Measurements from ENCODE around the gene CTNNA1.
"Not testable (repeated sequence)": the region's sequence is repeated elsewhere in the genome, so short reads cannot be mapped to it uniquely, and the experiment has no call there.

CTNNA1 gene

GRCh38 chr5:138752951-138753793 lies at the start of gene CTNNA1:
Gene CTNNA1 (plus strand): TSS chr5:138753425. CDS start chr5:138781925, 28,500 bp downstream.
- Mint-ChIP-seq H3K9me3 (no peaks in the 10 kb centered on the region), H3K27me3 (peaks cover 41% of the 10 kb centered on the region), H3K4me3 (peak within 1 kb of the TSS; percentile 92), H3K4me1 (peaks cover 47% of the 10 kb centered on the region), H3K27ac (peak within 1 kb of the TSS; percentile 87), H3K36me3 (ENCODE audit: low read depth) (peaks cover 27% of the 10 kb centered on the region)
- peak; percentile 12 for ATAC-seq
- DNase-seq, result peak; percentile 69

- peaks cover 66% of the 10 kb centered on the region for H3K27me3 Mint-ChIP-seq
- not testable (repeated sequence) for H3K9me3 Mint-ChIP-seq; H3K27ac Mint-ChIP-seq; ATAC-seq; DNase-seq; H3K4me1 Mint-ChIP-seq; H3K4me3 Mint-ChIP-seq; H3K36me3 Mint-ChIP-seq (ENCODE audit: low read depth)
Measured at GRCh38 chr5:138703777-138704176, 49.4 kb upstream of the CTNNA1 start.

DNA sequence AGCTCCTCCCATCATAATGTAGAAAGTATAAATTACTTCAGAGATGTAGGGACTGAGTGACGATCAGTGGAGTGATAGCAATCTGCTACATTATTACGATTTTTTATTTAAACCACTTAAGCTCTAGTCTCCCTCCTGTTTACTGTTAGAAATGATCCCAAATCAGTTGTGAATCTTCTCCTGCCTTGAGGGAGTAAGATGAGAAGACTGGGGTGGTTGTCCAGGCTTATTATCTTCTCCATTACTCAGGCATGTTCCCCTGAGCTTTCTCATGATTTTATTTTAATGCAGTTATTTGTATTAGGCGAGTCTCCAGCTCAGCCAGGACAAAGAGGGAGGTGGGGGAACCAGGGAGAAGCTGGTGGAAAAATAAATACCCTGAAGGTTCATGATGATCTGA lies 48.2 kb upstream of the CTNNA1 start:
- Mint-ChIP-seq H3K36me3 (ENCODE audit: low read depth) (no peaks in the 10 kb centered on the region), H3K4me3 (no peak overlapping the region), H3K27me3 (peaks cover 67% of the 10 kb centered on the region), H3K4me1 (no peaks in the 10 kb centered on the region), H3K27ac (no peak overlapping the region), H3K9me3 (no peaks in the 10 kb centered on the region)
- ATAC-seq, result no peak
- DNase-seq, result no peak

GRCh38 chr5:138705567-138705966 lies 47.7 kb upstream of the CTNNA1 start:
- Mint-ChIP-seq H3K27me3 (peaks cover 62% of the 10 kb centered on the region), H3K27ac (no peak overlapping the region), H3K36me3 (ENCODE audit: low read depth) (no peaks in the 10 kb centered on the region), H3K9me3 (no peaks in the 10 kb centered on the region), H3K4me3 (no peak overlapping the region), H3K4me1 (no peaks in the 10 kb centered on the region)
- ATAC-seq (no peak), DNase-seq (no peak)

DNA sequence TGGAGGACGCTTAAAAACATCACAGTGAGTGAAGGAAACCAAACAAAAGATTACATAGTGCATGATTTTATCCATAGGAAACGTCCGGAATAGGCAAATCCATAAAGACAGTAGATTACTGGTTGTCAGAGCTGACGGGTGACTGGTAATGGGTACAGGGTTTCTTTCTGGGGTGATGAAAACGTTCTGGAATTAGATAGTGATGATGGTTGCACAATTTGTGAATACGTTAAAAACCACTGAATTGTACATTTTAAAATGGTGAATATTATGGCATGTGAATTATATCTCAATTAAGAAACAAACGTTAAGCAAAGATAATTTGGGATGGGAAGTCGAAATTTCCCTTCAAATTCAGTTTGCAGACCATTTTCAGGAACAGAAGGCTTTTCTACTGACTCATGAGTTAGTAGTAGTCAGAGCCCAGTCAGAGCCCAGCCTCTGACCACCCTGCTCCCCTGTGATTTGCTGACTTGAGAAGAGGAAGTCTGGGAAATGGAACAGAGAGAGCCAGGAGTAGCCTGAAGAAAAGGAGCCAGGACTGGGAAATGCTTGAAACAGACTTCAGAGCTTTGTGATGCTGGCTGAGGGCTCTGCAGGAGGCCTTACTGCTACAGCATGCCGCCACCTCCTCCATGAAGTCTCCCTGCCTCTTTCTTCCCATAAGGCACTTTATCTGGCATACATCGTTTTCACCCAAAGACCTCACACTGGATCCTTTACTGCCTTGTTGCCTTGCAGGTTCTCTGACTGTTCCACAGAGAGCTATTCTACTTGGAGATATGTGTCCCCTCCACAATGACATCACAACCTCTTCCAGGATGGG lies 46.4 kb upstream of the CTNNA1 start:
- ATAC-seq (no peak), DNase-seq (no peak)
- peaks cover 63% of the 10 kb centered on the region for H3K27me3 Mint-ChIP-seq

GRCh38 chr5:138708791-138709190 lies 44.4 kb upstream of the CTNNA1 start:
- no peaks in the 10 kb centered on the region for H3K36me3 Mint-ChIP-seq (ENCODE audit: low read depth)
- peaks cover 63% of the 10 kb centered on the region for H3K27me3 Mint-ChIP-seq
- no peaks in the 10 kb centered on the region for H3K9me3 Mint-ChIP-seq
- H3K4me1 Mint-ChIP-seq, result no peaks in the 10 kb centered on the region
- no peak for ATAC-seq
- no peak overlapping the region for H3K4me3 Mint-ChIP-seq
- no peak for DNase-seq
- no peak overlapping the region for H3K27ac Mint-ChIP-seq

More for the DNA sequence above, 46.4 kb upstream of the CTNNA1 start:
- no peaks in the 10 kb centered on the region for H3K4me1 Mint-ChIP-seq
- H3K27ac Mint-ChIP-seq, result no peak overlapping the region
- no peaks in the 10 kb centered on the region for H3K36me3 Mint-ChIP-seq (ENCODE audit: low read depth)
- no peaks in the 10 kb centered on the region for H3K9me3 Mint-ChIP-seq
- H3K4me3 Mint-ChIP-seq, result no peak overlapping the region

DNA sequence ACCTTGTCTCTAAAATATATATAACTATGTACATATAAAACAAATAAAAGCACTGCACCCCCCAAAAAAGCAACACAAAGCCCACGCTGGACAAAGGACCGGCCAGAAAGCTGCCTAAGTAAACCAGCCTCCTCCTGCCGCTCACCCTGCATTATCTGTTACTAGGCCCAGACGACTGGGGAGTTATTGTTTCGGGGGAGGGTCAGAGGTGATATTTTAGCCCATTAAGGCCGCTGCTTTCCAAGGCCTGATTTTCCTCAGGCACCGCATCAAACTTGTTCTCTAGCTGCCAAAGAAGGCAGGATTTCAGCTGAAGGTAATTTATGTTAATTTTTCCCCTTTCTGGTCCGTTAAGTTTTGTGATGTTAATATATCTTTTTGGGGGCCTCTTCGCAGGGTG lies 44.0 kb upstream of the CTNNA1 start:
- Mint-ChIP-seq H3K4me1 (peaks cover 1% of the 10 kb centered on the region), H3K27me3 (peaks cover 60% of the 10 kb centered on the region), H3K9me3 (no peaks in the 10 kb centered on the region), H3K36me3 (ENCODE audit: low read depth) (no peaks in the 10 kb centered on the region), H3K4me3 (no peak overlapping the region), H3K27ac (no peak overlapping the region)
- ATAC-seq (no peak), DNase-seq (no peak)

DNA sequence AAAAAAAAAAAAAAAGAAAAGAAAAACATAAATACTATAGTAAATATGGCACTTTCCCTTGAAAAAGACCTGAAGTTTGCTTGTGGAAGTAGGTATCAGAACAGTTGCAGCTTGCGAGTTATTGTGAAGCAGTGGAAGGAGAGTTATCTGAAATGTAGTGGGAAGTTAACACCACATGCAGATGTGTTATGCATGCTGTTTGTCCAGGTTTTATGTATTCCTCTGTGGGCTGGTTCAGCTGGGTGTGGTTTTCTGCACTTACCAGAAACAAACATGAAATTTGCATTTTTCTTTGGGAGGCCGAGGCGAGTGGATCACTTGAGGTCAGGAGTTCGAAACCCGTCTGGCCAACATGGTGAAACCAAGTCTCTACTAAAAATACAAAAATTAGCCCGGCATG lies 42.1 kb upstream of the CTNNA1 start:
- Mint-ChIP-seq H3K27me3 (peaks cover 61% of the 10 kb centered on the region), H3K27ac (no peak overlapping the region)

DNA sequence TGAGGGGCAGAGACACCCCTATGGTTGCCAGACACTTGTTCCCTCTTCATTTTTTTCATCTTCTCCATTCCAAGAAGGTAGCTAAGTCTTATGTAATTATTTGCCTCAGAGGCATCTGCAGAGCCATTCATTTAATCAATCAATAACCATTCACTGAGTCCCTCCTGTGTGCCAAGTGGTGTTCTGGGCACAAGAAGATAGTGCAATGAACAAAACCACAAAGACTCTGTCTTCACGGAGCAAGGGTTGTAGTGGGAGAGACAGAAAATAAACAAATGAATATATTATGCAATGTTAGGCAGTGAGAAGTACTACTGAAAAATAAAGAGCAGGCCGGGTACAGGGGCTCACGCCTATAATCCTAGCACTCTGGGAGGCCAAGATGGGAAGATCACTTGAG lies 41.4 kb upstream of the CTNNA1 start:
- H3K9me3 Mint-ChIP-seq, result no peaks in the 10 kb centered on the region
- H3K4me3 Mint-ChIP-seq, result no peak overlapping the region
- DNase-seq, result no peak
- peaks cover 1% of the 10 kb centered on the region for H3K4me1 Mint-ChIP-seq
- peaks cover 57% of the 10 kb centered on the region for H3K27me3 Mint-ChIP-seq
- H3K36me3 Mint-ChIP-seq (ENCODE audit: low read depth), result no peaks in the 10 kb centered on the region
- H3K27ac Mint-ChIP-seq, result no peak overlapping the region
- ATAC-seq, result no peak

More for the DNA sequence above, 42.1 kb upstream of the CTNNA1 start:
- H3K4me1 Mint-ChIP-seq, result peaks cover 1% of the 10 kb centered on the region
- no peaks in the 10 kb centered on the region for H3K9me3 Mint-ChIP-seq
- H3K4me3 Mint-ChIP-seq, result no peak overlapping the region
- ATAC-seq, result no peak
- no peaks in the 10 kb centered on the region for H3K36me3 Mint-ChIP-seq (ENCODE audit: low read depth)
- no peak for DNase-seq

DNA sequence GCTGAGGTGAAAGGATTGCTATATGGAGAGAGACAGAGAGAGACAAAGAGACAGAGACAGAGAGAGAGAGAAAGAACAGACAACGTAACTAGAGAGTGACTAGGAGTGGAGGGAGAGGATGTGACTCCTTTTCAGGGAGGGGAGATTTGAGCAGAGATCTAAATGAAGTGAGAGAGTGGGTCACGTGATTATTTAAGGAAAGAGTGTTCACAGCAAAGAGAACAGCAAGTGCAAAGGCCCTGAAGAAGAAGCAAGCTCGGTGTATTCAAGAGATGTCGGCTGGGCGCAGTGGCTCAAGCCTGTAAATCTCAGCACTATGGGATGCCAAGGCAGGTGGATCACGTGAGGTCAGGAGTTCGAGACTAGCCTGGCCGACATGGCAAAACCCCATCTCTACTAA lies 40.9 kb upstream of the CTNNA1 start:
- Mint-ChIP-seq H3K4me1 (peaks cover 1% of the 10 kb centered on the region), H3K27me3 (peaks cover 57% of the 10 kb centered on the region), H3K9me3 (no peaks in the 10 kb centered on the region), H3K27ac (no peak overlapping the region), H3K4me3 (no peak overlapping the region), H3K36me3 (ENCODE audit: low read depth) (no peaks in the 10 kb centered on the region)
- no peak for DNase-seq
- ATAC-seq, result no peak

DNA sequence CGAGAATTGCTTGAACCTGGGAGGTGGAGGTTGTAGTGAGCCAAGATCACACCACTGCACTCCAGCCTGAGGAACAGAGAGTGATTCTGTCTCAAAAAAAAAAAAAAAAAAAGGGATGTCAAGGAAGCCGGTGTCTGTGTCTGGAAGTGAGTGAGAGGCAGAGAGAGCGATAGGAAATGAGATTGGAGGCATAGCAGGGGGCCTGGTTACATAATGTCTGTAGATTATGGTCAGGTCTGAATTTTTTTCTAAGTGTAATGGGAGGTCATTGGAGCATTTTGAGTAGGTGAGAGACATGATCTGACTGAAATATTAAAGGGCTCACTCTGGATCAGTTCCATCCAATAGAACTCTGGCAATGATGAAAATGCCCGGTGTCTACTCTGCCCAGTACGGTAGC lies 40.4 kb upstream of the CTNNA1 start:
- H3K36me3 Mint-ChIP-seq (ENCODE audit: low read depth), result no peaks in the 10 kb centered on the region
- no peak for ATAC-seq
- H3K4me3 Mint-ChIP-seq, result no peak overlapping the region
- no peak for DNase-seq
- no peak overlapping the region for H3K27ac Mint-ChIP-seq
- peaks cover 1% of the 10 kb centered on the region for H3K4me1 Mint-ChIP-seq
- peaks cover 58% of the 10 kb centered on the region for H3K27me3 Mint-ChIP-seq
- no peaks in the 10 kb centered on the region for H3K9me3 Mint-ChIP-seq

GRCh38 chr5:138713247-138713646 lies 40.0 kb upstream of the CTNNA1 start:
- H3K27me3 Mint-ChIP-seq, result peaks cover 58% of the 10 kb centered on the region
- H3K4me3 Mint-ChIP-seq, result no peak overlapping the region
- H3K36me3 Mint-ChIP-seq (ENCODE audit: low read depth), result no peaks in the 10 kb centered on the region
- no peaks in the 10 kb centered on the region for H3K9me3 Mint-ChIP-seq
- no peak for DNase-seq
- H3K27ac Mint-ChIP-seq, result no peak overlapping the region
- peaks cover 1% of the 10 kb centered on the region for H3K4me1 Mint-ChIP-seq
- no peak for ATAC-seq

- Mint-ChIP-seq H3K27me3 (peaks cover 44% of the 10 kb centered on the region), H3K4me1 (peaks cover 1% of the 10 kb centered on the region), H3K27ac (no peak overlapping the region), H3K4me3 (no peak overlapping the region), H3K9me3 (no peaks in the 10 kb centered on the region), H3K36me3 (ENCODE audit: low read depth) (no peaks in the 10 kb centered on the region)
- DNase-seq, result no peak
- ATAC-seq, result no peak
Measured at GRCh38 chr5:138714694-138715093, 38.5 kb upstream of the CTNNA1 start.

- peaks cover 48% of the 10 kb centered on the region for H3K27me3 Mint-ChIP-seq
- not testable (repeated sequence) for H3K9me3 Mint-ChIP-seq; H3K36me3 Mint-ChIP-seq (ENCODE audit: low read depth); H3K4me3 Mint-ChIP-seq; ATAC-seq; DNase-seq; H3K27ac Mint-ChIP-seq; H3K4me1 Mint-ChIP-seq
Measured at GRCh38 chr5:138715931-138716432, 37.2 kb upstream of the CTNNA1 start.

DNA sequence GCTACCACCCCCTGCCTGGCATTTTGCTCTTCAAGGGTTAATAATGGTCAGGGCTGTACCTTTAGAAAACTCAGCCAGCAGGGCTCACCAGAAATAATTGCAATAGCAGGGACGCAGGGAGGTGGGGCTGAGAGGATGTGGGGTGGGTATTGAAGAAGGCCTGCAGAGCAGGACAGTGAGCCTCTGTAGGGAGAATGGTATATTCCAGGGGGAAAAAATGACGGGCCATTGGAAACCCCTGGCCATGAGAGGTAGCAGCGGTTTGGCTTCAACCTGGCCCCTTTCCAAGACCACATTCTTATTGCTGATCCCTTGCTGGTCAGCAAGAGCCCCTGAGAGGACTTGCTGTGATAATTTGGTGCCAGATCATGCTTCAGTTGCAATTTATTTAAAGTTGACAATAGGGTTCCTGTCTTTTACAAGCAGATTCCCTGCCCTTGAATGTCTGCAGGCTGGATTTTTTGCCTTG lies 36.7 kb upstream of the CTNNA1 start:
- H3K27me3 Mint-ChIP-seq, result peaks cover 49% of the 10 kb centered on the region
- ATAC-seq (no peak), DNase-seq (no peak)
- no peaks in the 10 kb centered on the region for H3K9me3 Mint-ChIP-seq
- H3K27ac Mint-ChIP-seq, result no peak overlapping the region
- H3K36me3 Mint-ChIP-seq (ENCODE audit: low read depth), result no peaks in the 10 kb centered on the region
- H3K4me3 Mint-ChIP-seq, result no peak overlapping the region
- H3K4me1 Mint-ChIP-seq, result peaks cover 1% of the 10 kb centered on the region

All from activated naive CD8-positive, alpha-beta T cell treated with anti-CD3 and anti-CD28 coated beads, Interleukin-2, amount 50 U/mL, for 24 hours (primary cell).